Occipital lobe (tissue), 2 donors: ENCODE measurements around the gene BHMT2. TPM values are rescaled to one million over a fixed set of nuclear protein-coding genes. Genes with fewer than 3 reads are reported as not detected.

ENCODE experiments used
- DNase-seq: peaks from one replicate; lab custom pipeline; 2025; lab: John Stamatoyannopoulos, UW
- total RNA-seq: library from RNA; depleted of rRNA; stranded (reverse); fragments of >200 nt; gene quantifications from one replicate; pipeline ENCODE4 v1.2.3, GENCODE V29; 2014

The BHMT2 gene
- total RNA-seq, 1 donor from 2014 or later = 0.62 TPM

DNA sequence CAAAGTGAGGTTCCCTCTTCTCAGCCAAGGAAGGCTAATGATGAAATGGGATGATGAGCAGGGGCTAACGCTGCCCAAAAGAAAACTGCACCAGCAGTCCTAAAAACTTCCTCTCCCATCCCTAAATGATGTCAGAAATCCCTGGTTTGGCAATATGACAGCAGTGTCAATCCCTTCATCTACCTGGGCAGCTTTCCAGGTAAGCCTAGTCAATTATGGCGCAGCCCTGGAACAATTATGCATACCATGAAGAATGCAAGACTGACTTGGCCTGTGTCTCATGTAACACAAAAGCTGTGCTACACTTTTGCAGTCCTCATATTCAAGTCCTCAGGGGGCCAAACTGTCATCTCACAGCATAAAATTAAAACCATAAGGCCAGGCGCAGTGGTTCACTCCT lies 7.1 kb upstream of the BHMT2 start:
- DNase-seq = no peak

- no peak for DNase-seq
Measured at GRCh38 chr5:79070350-79070667, 742 bp downstream of the BHMT2 start.

GRCh38 chr5:79074641-79075040 lies 5.1 kb downstream of the BHMT2 start:
- no peak for DNase-seq

DNA sequence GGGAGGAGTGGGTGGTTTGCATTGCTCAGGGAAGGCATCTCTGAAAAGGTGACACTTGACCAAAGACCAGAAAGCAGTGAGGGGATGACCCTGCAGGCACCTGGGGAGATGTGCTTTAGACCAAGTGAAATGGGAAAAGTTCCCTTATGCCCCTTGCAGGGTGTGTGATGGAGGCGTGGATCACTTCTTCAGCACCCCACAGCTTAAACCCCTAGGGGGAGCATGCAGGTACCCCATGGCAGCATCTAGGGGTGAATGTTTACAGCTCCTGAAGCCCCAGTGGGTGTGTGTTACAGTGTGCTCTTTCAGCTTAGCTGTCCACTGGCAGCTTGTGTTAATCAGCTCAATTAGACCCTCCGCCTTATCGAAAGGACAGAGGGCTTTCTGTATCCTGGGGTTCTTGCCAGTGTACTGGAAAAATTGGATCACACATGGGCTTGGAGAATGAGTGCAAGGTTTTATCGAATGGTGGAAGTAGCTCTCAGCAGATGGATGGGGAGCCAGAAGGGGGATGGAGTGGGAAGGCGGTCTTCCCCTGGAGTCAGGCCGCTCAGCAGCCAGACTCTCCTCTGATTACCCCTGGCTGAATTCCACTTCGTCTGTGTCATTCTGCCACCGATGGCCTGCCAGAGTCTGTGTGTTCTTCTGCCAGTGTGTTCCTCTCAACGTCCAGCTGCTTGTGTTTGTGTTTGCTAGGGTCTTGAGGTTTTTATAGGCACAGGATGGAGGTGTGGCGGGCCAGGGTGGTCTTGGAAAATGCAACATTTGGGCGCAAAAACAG lies 6.3 kb downstream of the BHMT2 start:
- no peak for DNase-seq

DNA sequence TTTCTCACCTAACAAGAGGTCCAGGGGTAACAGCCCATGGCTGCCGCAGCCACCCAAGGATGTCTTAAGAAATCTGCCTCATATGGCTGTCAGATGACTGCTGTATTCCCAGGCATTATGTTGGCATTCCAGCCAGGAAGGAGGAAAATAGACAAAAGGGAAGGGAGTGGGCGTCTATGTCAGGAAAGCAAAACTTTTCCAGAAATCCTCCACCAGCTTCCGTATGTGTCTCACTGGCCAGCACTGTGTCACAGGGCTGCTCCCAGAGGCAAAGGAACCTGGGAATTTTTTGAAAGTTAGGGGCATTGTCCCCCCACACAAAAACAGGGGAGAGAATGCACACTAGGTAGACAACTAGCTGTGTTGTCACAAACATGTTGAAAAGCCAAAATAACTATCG lies 7.3 kb downstream of the BHMT2 start:
- DNase-seq = no peak

DNA sequence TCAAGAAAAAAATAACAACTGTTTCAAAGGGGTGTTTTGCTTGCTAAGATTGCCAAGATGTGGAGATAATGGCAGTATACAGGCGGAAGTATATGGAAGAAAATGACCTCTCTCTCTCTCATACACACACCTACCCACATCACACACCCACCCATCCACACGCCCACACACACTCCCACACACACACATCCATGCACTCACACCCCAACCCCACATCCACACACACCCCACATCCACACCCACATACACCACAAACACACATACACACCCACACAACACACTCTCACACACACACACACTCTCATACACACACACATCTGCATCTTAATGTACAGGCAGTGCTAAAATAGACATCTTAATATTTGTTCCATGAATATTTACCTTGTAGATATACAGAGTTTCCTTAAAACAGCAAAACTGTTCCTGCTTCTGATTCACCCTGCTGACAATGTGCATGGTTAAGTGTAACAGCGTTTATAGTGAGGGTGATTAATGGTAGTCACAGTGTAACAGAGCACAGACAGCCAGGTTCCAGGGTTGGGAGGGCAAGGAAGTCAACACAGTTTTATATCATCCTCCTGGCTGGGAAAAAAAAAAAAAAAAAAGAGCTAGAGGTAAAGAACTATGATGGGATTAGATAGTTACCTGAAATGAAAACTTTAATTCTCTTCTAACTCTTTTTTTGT lies 8.3 kb downstream of the BHMT2 start:
- DNase-seq = no peak

DNA sequence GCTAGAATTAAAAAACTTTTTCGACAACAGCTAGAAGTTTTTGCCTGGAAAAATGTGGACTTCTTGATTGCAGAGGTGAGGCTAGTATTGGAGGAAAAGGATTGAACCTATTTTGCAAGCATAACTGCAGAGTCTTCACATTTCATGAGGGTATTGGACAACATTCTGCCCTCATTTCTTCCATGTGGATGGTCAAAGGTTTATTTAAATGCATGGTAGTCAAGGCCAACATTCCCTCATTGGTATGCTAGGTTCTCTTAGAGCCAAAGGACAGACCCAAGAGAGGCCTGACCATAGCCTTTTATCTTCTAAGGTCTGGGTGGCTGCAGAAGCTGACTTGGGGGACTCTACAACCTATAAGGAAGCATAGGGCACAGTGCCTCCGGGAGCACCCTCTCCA lies 11.2 kb downstream of the BHMT2 start:
- DNase-seq = no peak

- DNase-seq = no peak
Measured at GRCh38 chr5:79081779-79082178, 12.2 kb downstream of the BHMT2 start.

- DNase-seq = no peak
Measured at GRCh38 chr5:79086116-79086515, 16.5 kb downstream of the BHMT2 start.

DNA sequence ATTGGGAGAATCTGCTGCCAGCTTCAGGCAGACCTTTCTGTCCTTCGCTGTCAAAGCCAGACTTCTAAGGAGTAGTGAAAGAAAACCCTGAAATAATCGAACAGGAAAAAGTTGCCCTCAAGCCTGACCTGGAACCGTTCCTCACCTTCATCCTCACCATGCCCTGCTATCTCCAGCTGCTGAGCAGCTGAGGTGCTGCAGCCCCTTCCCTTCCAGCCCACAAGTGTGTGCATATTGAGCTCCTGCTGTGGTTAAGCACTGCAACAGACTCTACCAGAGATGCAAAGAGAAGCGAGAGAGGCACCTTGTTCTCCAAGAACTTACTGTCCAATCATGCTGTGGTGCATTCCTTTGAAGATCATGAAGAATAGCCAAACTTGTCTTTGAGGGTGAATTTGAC lies 18.9 kb downstream of the BHMT2 start:
- no peak for DNase-seq

GRCh38 chr5:79091064-79091463 lies 21.5 kb downstream of the BHMT2 start:
- DNase-seq = no peak

DNA sequence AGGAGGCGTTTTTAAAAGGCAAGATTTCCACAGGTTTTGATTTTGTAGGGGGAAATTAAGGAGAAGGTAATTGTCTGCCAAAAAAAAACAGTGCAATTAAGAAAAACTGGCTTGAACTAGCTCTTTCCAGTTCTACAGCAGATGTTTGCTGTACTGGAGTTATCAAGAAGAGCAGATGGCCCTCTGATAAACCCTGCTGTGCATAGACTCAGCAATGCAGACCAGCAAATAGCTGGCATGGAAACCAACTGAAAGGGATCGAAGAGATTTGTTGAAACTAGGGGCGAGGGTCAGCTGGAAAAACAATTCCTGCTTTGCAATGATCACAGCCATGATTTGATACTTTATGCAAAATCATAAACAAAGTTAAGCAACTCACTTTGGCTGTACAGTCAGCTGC lies 24.2 kb downstream of the BHMT2 start:
- DNase-seq = no peak

DNA sequence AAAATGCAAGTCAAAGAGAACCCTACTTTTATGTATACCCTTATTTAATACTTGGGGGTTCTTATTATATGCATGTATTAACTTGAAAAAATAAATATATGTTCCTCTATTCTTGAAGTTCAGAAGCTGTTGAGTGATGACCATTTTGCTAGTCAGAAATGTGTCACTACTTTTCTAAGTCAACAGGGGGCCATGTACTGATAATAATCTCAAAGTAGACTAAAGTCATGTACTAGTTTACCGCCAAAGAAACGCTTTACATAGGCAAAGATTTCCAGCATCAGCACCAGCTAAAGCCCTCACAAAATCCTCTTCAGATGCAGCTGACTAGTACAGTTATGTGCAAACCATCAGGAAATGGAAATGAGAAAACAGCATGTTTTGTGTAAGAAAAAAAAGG lies 36.3 kb downstream of the BHMT2 start:
- DNase-seq = no peak

GRCh38 chr5:79107020-79107796 lies 37.6 kb downstream of the BHMT2 start:
- no peak for DNase-seq

- no peak for DNase-seq
Measured at GRCh38 chr5:79108086-79108485, 38.5 kb downstream of the BHMT2 start.

GRCh38 chr5:79108792-79109191 lies 39.2 kb downstream of the BHMT2 start:
- no peak for DNase-seq

DNA sequence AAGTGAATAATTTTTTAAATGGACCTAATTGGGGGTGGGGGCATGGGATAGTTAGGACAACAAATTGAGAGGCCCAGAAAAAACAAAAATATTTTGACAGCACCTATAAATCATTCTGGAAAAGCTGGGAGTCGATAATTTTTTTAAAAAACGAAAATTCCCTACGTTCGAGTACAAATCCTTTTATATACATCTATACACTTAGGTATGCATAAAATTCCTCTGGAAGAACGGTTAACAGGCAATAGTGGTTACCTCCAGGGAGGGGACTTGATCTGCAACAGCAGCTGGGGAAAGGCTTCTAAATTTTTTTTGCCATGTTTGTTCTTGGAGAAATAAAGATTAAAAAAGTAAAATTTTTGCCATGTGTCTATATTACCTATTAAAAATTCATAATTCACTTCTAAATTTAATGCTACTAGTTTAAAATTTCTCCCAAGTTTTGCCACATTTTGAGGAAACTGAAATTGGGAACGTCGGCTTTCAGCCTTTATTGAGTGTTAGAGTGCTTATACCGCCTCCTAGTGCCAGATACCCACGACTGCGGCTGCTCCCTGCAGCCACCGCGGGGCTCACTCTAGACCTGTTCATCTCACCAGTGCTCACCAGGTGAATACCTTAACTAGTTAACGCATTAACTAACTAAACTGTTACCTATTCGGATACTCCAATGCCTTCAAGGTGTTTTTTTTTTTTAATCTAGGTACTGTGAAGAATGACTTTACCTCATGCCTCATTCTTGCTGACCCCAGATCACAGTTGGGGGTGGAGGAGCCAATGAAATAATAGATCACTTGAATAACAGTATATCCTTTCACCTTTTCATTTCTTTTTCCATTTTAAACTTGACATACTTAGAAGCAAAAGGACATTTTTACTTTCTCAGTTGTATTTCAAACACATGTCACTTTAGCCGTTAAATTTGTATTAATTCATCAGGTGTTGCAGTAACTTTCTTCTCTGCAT lies 40.2 kb downstream of the BHMT2 start:
- no peak for DNase-seq

DNA sequence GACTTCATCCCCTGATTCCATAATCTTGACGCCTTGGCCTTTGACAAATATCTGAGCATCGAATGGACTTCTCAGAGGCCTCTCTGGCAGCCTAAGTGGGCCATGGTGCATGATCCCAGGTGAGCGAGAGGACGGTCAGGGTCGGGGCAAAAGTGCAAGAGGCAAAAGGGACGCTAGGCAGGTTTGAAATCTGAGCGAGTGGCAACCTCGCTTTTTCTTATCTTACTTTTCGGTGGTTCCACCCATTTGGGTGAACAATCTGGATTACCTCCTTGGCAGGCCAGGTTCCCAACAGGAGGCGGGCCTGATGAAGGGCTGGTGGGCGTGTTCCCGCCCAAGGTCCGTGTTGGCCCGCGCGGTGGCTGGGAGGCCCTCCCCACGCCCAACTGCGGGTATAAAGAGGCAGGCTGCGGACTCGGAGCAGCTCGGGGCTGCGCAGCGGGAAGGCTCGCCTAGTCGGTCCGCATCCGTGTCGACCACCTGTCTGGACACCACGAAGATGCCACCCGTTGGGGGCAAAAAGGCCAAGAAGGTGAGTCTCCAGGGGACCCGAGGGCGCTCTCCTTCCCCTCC lies 41.9 kb downstream of the BHMT2 start, which contains the start of gene BHMT:
BHMT (plus strand) TSS at position 423 of the 573 bp plus-strand sequence; CDS start at position 500, 77 bp downstream.
- no peak for DNase-seq

- DNase-seq = no peak
Measured at GRCh38 chr5:79111960-79112702, 42.6 kb downstream of the BHMT2 start.

DNA sequence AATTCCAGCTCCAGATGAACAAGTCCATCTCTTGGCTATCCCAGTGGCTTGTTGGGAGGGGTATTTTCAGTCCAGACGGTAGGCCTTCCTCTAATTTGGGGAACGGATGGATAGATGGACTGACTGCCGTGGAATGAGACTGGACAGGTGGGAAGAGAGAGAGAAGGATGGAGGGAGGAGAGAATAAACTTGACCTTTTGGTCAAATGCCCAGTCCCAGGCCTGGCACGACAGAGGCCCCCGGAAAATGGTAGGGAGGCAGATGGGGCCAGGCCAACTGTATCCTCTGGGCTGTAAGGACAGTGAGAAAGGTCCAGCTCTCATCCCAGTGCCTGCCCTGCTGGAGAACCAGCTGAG lies 43.1 kb downstream of the BHMT2 start:
- no peak for DNase-seq
